OCI-LY1 (cell line): ENCODE results near the gene AGAP1.

Experiments
- EZH2 ChIP-seq: fragments of 200-600 bp; sonication (generic), shearing (Covaris generic); IDR thresholded peaks from 2 replicates; pipeline ENCODE4 v1.8.0; 2017; ENCODE audit warnings: borderline replicate concordance, mixed run types, mild to moderate bottlenecking, antibody characterized with exemption, low read length, moderate library complexity, mixed read lengths
- TF ChIP-seq, protein P1 (sequence below): fragments of 200-600 bp; sonication (generic), shearing (Covaris generic); IDR thresholded peaks from 2 replicates; pipeline ENCODE4 v1.5.1; 2017; ENCODE audit warnings: mild to moderate bottlenecking, antibody characterized with exemption, low read length, moderate library complexity, mixed read lengths

DNA sequence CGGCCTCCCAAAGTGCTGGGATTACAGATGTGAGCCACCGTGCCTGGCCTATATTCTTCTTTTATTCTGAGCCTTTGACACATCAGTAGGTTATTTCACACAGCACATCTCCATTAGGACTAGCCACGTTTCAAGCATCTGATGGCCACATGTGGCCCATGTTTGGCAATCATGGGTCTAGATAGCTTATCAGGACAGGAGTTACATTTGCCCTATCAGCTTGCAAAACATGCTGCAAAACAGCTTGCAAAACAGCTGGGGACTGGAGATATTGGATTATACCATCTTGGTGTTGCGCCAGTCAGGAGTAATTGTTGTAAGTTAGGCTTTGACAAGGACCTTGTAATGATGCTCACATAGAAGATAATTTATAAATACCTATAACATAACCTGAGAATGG lies 579.4 kb downstream of the AGAP1 start:
- TF ChIP-seq, protein P1, sequence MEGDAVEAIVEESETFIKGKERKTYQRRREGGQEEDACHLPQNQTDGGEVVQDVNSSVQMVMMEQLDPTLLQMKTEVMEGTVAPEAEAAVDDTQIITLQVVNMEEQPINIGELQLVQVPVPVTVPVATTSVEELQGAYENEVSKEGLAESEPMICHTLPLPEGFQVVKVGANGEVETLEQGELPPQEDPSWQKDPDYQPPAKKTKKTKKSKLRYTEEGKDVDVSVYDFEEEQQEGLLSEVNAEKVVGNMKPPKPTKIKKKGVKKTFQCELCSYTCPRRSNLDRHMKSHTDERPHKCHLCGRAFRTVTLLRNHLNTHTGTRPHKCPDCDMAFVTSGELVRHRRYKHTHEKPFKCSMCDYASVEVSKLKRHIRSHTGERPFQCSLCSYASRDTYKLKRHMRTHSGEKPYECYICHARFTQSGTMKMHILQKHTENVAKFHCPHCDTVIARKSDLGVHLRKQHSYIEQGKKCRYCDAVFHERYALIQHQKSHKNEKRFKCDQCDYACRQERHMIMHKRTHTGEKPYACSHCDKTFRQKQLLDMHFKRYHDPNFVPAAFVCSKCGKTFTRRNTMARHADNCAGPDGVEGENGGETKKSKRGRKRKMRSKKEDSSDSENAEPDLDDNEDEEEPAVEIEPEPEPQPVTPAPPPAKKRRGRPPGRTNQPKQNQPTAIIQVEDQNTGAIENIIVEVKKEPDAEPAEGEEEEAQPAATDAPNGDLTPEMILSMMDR = no peak
- TF ChIP-seq EZH2 = no peak
